ENCODE data around the gene TSPAN13. TPM values are rescaled to one million over a fixed set of nuclear protein-coding genes. Genes with fewer than 3 reads are reported as not detected.

TSPAN13 gene
- total and polyA plus RNA-seq, 2 of the 8 experiments (the other 6 are each of a cell fraction or from before 2014, with no cell fraction given), result 15.3 to 28.1 TPM

GRCh38 chr7:16724344-16724743 lies 29.2 kb upstream of the TSPAN13 start:
- Histone ChIP-seq H3K27ac (ENCODE audit: low read depth, low read length) (no peak overlapping the region), H4K8ac (ENCODE audit: extremely low read depth, insufficient read depth, low read length) (no peak overlapping the region), H2BK5ac (ENCODE audit: low read depth, low read length) (no peak overlapping the region), H4K5ac (ENCODE audit: insufficient read length, low read depth, low read length) (no peak overlapping the region), H2BK120ac (replicated peaks; ENCODE audit: low read depth, low read length) (no peak overlapping the region), H3K4ac (replicated peaks; ENCODE audit: insufficient read length, low read depth, low read length) (no peak overlapping the region), H3K9me3 (ENCODE audit: insufficient read depth in 2 of 2, low read depth in 1 of 2, low read length in 1 of 2) (no peaks in the 10 kb centered on the region), H4K20me1 (replicated peaks in 1 of 2; ENCODE audit: control insufficient read depth in 1 of 2, insufficient read depth in 2 of 2, low read length in 2 of 2) (no peaks in the 10 kb centered on the region), H2AK5ac (ENCODE audit: low read depth, low read length) (no peak overlapping the region), H3K4me2 (ENCODE audit: insufficient read depth in 1 of 2, low read depth in 2 of 2, low read length in 2 of 2) (no peak overlapping the region), H3K14ac (ENCODE audit: insufficient read length) (no peak overlapping the region), H2AFZ (ENCODE audit: low read length) (no peak overlapping the region), H3K4me3 (ENCODE audit: extremely low read depth in 1 of 4, insufficient read depth in 2 of 4, low read depth in 3 of 4, low read length in 4 of 4) (no peak overlapping the region), H2BK20ac (ENCODE audit: low read length) (no peak overlapping the region), H3K23ac (ENCODE audit: insufficient read length) (no peak overlapping the region), H4K91ac (replicated peaks; ENCODE audit: insufficient read length, low read length) (no peak overlapping the region), H3K36me3 (ENCODE audit: control insufficient read depth in 2 of 4, insufficient read depth in 4 of 4, low read length in 3 of 4) (no peaks in the 10 kb centered on the region; a peak in 1 of 8 replicates), H3K79me2 (ENCODE audit: control insufficient read depth in 1 of 2, insufficient read depth in 2 of 2, low read length in 2 of 2) (no peaks in the 10 kb centered on the region), H3K79me1 (ENCODE audit: low read depth, low read length) (no peaks in the 10 kb centered on the region), H3K56ac (replicated peaks; ENCODE audit: insufficient read length, low read depth, low read length) (no peak overlapping the region), H3K23me2 (ENCODE audit: low read depth, low read length) (no peaks in the 10 kb centered on the region), H3K9ac (replicated peaks in 1 of 4; ENCODE audit: extremely low read depth in 1 of 4, low read depth in 3 of 4, low read length in 3 of 4) (no peak overlapping the region), H2BK15ac (ENCODE audit: low read length) (no peak overlapping the region), H3K27me3 (replicated peaks in 1 of 4; ENCODE audit: control insufficient read depth in 3 of 4, extremely low read depth in 1 of 4, insufficient read depth in 3 of 4, low read length in 3 of 4) (no peaks in the 10 kb centered on the region), H2BK12ac (ENCODE audit: low read depth, low read length) (no peak overlapping the region), H3K18ac (ENCODE audit: extremely low read depth, low read length) (no peak overlapping the region), H3K4me1 (replicated peaks in 1 of 4; ENCODE audit: control insufficient read depth in 3 of 4, insufficient read depth in 4 of 4, low read length in 3 of 4) (no peaks in the 10 kb centered on the region)
- DNase-seq (ENCODE audit: low read depth in 1 of 2, low spot score in 2 of 2), result no peak
- POLR2A ChIA-PET (ENCODE audit: partially characterized antibody), result no interaction called here
- FAIRE-seq, result no peak
- CTCF ChIA-PET (ENCODE audit: partially characterized antibody), result interaction anchor here (0.6 kb wide), 1 partner anchor 27 kb away, joined by 3 read pairs; no protein-coding TSS in a partner anchor
- TF ChIP-seq NANOG (IDR thresholded peaks at IDR 0.05; ENCODE audit: insufficient read depth, low read depth, low read length, poor library complexity, severe bottlenecking), result no peak
- no peak for TF ChIP-seq BRCA1 (IDR thresholded peaks at IDR 0.05; ENCODE audit: low read depth, low read length)
- TF ChIP-seq CBX5 (IDR thresholded peaks at IDR 0.05; ENCODE audit: low read depth, low read length), result no peak
- TF ChIP-seq RFX5 (IDR thresholded peaks at IDR 0.05; ENCODE audit: borderline replicate concordance, low read depth, low read length), result no peak
- no peak for TF ChIP-seq E2F6 (IDR thresholded peaks at IDR 0.05)
- no peak for TF ChIP-seq RXRA (IDR thresholded peaks at IDR 0.05; ENCODE audit: insufficient read depth, low read depth, low read length)
- no peak for TF ChIP-seq SP4 (IDR thresholded peaks at IDR 0.05; ENCODE audit: low read length)
- TF ChIP-seq NRF1 (IDR thresholded peaks at IDR 0.05; ENCODE audit: low read depth, low read length), result no peak
- no peak for TF ChIP-seq GABPA (IDR thresholded peaks at IDR 0.05; ENCODE audit: borderline replicate concordance, insufficient read depth, low read length)
- no peak for TF ChIP-seq TAF7 (optimal IDR thresholded peaks at IDR 0.05; ENCODE audit: borderline replicate concordance, low read depth, low read length)
- no peak for TF ChIP-seq TBP (IDR thresholded peaks at IDR 0.05; ENCODE audit: low read depth, low read length)
- no peak for TF ChIP-seq MAFK (IDR thresholded peaks at IDR 0.05; ENCODE audit: low read depth, low read length)
- TF ChIP-seq RBBP5 (IDR thresholded peaks at IDR 0.05; ENCODE audit: borderline replicate concordance, low read depth, low read length), result no peak
- 92% methylated on average over 1 of the region's 1 CpG; no CpG with 5 or more reads in 1 of the 2 experiments for WGBS, 2 experiments (ENCODE audit: extremely low coverage in 1 of 2, insufficient coverage in 1 of 2, insufficient read length in 1 of 2, insufficient replicate concordance in 2 of 2, low coverage in 1 of 2, low lambda C conversion rate in 2 of 2, missing lambda C conversion rate in 1 of 2)
